Measurements from ENCODE around the gene POLR3B.
"Not testable (repeated sequence)": the region's sequence is repeated elsewhere in the genome, so short reads cannot be mapped to it uniquely, and the experiment has no call there.

The POLR3B gene

GRCh38 chr12:106343214-106343528, 14.4 kb upstream of the POLR3B start:
- no peak for DNase-seq

DNA sequence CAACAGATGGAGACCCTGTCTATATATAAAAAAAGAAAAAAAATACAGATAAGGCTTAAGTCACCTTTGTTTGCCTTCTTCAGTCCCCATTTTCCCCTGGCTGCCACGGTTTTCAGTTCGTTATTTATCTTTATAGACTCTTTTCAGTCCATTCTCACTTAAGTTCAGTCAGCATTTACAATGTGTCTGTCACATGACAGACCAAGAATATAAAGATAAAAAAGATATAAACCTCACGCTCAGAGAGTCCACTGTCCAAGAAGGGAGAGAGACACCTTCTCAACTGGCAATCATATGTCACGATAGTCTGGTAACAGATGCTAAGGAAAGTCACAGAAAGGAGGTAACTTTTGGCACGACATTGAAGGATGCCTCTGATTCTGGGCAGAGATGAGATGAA, 13.4 kb upstream of the POLR3B start:
- DNase-seq: no peak

DNA sequence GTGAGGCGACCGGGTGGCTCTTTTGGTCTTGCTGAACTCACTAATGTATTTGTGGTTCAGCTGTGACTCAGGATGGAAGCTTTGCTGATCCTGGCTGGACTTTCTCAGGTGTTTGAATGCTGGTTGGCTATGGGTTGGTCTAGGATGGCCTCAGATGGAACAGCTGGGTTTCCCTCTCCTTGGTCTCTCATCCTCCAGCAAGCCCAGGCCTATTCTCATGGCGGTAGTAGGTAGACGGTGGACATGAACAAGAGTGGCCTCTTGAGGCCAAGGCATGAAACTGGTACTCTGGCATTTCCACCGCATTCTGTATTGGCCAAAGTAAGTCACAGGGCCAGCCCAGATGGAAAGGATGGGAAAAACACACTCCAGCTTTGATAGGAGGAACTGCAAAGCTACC, 11.8 kb upstream of the POLR3B start:
- peak; percentile 21 for DNase-seq

GRCh38 chr12:106348411-106348810, 9.1 kb upstream of the POLR3B start:
- DNase-seq: no peak

DNA sequence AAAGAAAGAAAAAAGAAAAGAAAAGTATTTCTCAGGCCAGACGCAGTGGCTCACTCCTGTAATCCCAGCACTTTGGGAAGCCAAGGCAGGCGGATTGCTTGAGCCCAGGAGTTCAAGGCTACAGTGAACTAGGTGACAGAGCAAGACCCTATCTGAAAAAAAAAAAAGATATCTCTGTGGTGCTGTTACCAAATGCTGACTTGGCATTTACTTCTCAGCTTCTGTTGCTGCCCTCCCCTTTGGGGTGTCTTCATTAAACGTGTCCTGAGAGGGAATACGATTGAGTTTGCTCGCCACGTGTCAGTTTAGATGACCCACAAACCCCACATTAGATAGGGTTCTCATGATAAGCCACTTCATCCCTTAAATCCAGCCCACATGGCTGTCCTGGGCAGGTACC, 4.4 kb upstream of the POLR3B start:
- no peak for DNase-seq

DNA sequence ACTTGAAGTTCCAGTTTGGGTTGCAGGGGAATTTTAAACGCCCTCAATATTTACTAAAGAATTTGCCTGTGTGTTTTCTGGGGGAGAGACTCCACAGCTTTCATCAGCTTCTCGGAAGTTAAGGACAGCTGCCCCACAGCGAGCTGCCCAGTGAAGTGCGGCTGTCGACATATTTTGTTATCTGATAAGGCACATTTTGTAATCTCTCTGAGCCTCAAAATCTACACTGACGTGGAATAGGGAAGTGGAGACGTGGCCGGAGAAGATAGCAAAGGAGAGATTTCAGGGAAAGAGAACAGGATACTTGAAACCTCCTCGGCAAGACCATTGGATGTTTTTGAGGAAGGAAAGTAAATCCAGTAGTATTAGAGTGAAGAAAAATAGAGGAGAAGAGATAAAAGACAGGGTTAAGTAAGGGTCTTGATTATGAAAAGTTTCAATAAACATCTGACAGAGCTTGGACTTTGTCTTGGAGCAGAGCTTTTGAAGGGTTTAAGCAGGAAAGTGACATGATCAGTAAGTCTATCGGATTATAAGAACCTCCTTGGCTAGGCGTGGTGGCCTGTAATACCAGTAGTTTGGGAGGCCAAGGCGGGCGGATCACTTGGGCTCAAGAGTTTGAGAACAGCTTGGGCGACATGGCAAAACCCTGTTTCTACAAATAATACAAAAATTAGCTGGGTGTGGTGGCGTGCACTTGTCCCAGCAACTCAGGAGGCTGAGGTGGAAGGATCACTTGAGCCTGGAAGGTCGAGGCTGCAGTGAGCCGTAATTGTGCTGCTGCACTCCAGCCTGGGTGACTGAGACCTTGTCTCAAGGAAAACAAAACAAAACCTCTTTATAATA, 1.1 kb downstream of the POLR3B start:
- DNase-seq: no peak

- DNase-seq: no peak
Observed at GRCh38 chr12:106359646-106360399, 2.3 kb downstream of the POLR3B start.

GRCh38 chr12:106360400-106360994, 2.9 kb downstream of the POLR3B start:
- DNase-seq: no peak

DNA sequence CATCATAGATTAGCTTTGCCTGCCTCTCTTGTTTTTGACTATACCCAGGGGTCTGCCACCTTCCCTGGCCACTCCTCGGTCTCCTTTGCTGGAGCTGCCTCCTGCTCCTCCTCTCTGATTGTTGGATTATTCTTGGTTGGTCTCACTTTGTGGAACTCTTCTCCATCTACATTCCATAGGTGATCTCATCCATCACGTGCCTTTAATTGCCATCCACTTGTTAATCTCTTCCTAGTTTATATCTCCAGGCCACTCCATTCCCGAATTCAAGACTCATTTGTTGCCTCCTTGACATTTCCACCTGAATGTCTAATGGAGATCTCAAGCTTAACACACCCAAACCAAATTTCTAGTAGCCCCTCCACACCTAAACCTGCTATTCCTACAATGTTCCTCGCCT, 5.4 kb downstream of the POLR3B start:
- no peak for DNase-seq

DNA sequence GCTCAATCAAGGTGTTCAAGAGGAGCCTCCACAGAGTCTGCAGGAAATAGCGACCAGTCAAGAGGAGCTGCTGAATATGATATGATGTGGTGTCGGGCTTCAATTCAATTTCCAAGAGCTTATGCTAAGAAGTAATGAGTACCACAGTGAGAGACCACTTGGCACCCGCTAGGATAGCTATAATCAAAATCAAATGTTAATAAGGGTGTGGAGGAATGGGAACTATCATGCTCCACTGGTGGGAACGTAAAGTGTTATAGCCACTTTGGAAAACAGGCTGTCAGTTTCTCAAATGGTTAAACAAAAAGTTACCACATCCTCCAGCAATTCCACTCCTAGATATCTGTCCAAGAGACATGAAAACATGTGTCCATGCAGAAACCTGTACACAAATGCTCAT, 6.7 kb downstream of the POLR3B start:
- DNase-seq: no peak

- no peak for DNase-seq
Observed at GRCh38 chr12:106369624-106370346, 12.2 kb downstream of the POLR3B start.

- no peak for DNase-seq
Observed at GRCh38 chr12:106378788-106379187, 21.2 kb downstream of the POLR3B start.

DNA sequence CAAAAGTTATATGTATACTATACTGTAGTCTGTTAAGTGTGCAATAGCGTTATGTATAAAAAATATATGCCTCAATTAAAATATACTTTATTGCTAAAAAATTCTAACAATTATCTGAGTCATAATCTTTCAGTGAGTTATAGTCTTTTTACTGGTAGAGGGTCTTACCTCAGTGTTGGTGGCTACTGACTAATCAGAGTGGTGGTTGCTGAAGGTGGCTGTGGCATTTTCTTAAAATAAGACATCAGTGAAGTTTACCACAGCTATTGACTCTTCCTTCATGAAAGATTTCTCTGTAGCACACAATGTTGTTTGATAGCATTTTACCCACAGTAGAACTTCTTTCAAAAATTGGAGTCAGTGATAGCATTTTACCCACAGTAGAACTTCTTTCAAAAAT, 23.4 kb downstream of the POLR3B start:
- DNase-seq: no peak

DNA sequence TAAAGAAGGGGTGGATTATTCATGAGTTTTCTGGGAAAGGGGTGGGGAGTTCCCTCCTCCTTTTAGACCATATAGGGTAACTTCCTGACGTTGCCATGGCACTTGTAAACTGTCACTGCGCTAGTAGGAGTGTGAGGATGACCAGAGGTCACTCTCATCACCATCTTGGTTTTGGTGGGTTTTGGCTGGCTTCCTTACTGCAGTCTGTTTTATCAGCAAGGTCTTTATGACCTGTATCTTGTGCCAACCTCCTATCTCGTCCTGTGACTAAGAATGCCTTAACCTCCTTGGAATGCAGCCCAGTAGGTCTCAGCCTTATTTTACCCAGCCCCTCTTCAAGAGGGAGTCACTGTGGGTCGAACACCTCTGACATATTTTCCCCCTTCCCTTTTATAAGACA, 24.3 kb downstream of the POLR3B start:
- DNase-seq: not testable (repeated sequence)

DNA sequence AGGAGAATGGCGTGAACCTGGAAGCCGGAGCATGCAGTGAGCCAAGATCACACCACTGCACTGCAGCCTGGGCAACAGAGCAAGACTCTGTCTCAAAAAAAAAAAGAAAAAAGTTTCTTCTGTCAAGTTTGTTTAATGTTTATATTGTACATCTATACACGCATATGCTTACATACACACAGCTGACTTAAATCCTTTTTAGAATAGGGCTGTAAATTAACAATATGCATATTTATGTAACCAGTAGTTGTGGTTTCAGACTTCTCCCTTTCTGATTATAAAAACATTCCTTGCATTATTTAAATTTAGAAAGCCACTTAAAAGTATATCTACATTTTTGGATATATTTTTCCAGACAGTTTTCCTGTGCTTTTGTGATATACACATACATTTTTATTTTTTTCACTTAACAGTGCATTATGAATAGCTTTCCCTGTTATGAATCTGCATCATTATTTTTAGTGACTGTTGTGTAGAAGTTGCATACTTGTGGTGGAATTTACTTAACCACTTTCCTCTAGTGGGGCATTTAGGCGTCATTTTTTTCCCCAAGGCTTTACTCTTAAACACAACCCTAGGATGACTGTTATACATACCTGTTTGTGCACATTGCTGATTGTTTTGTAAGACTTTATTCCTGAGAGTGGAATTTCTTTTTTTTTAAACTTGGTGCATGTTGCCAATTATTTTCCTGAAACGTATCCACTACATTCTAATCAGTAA, 29.4 kb downstream of the POLR3B start:
- DNase-seq: no peak

GRCh38 chr12:106387848-106388377, 30.4 kb downstream of the POLR3B start:
- no peak for DNase-seq

GRCh38 chr12:106389151-106389550, 31.6 kb downstream of the POLR3B start:
- no peak for DNase-seq

GRCh38 chr12:106392759-106393158, 35.2 kb downstream of the POLR3B start:
- no peak for DNase-seq

GRCh38 chr12:106409878-106410277, 52.3 kb downstream of the POLR3B start:
- DNase-seq: no peak

DNA sequence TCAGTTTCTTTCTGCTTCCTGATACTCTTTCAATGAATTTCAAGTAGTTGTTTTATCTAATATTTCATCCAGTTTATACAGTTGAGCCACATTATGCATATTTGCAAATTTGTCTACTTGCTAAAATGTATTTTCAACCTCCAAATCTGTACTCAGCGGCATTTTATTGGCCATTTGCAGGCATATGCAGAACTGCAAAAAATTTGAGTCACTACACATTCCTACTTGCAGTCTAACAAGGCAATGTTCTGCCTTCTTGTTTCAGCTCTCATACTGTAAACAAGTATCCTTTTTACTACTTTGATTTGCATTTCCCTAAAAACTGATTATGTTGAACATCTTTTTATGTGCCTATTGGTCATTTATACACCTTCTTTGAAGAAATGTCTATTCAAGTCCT, 55.0 kb downstream of the POLR3B start:
- no peak for DNase-seq

DNA sequence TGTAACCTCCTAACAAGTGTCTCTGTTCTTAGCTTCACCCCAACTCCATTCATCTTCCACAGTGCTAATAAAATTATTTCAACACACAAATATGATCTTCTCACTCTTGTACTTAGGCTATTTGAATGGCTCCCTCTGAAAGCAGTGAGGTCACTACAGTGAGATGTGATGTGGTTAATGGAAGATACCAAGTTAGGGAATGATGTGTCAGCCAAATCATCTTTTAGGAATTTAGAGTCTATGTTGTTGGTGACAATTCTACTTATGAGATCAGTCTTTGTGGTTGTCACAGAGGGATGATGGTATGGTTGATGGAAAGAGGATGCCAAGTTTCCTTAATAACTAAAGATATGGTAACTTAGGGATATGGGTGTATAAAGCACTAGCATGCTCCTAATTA, 57.6 kb downstream of the POLR3B start:
- no peak for DNase-seq

GRCh38 chr12:106416273-106416672, 58.7 kb downstream of the POLR3B start:
- DNase-seq: no peak

All from DMS 273 treated with DMSO at 0.1 percent for 48 hours (cell line).